Ectodermal cell (in vitro differentiated cells): ENCODE results near the gene SYT17.

Experiments
- H3K27ac ChIP-seq: 2 replicates; pipeline ENCODE4 v1.7.0; 2013; ENCODE audit warnings: mild to moderate bottlenecking, low read depth, low read length; ENCODE audit not compliant: insufficient read depth, poor library complexity, severe bottlenecking
- H3K27me3 ChIP-seq: 2 replicates; pipeline ENCODE4 v1.7.0; 2013; ENCODE audit warnings: mild to moderate bottlenecking, low read length; ENCODE audit not compliant: insufficient read depth, control insufficient read depth, poor library complexity, severe bottlenecking
- H3K36me3 ChIP-seq: one replicate; pipeline ENCODE4 v1.7.0; 2013; ENCODE audit warnings: low read length; ENCODE audit not compliant: control insufficient read depth, insufficient read depth
- H3K4me1 ChIP-seq: one replicate; pipeline ENCODE4 v1.7.0; 2013; ENCODE audit warnings: low read length; ENCODE audit not compliant: control insufficient read depth, insufficient read depth
- H3K4me3 ChIP-seq: 2 replicates; pipeline ENCODE4 v1.7.0; 2013; ENCODE audit warnings: low read depth, low read length, control low read depth; ENCODE audit not compliant: insufficient read depth
- H3K9me3 ChIP-seq: 2 replicates; pipeline ENCODE4 v1.7.0; 2013; ENCODE audit warnings: mild to moderate bottlenecking, low read length, moderate library complexity; ENCODE audit not compliant: control insufficient read depth
- WGBS, 2 experiments: methylation state at CpG; one replicate each; pipeline ENCODE4 v1.1.7; 2013; ENCODE audit warnings: missing lambda C conversion rate in 2 of 2; 5-methylcytosine and 5-hydroxymethylcytosine counted together

Gene SYT17

DNA sequence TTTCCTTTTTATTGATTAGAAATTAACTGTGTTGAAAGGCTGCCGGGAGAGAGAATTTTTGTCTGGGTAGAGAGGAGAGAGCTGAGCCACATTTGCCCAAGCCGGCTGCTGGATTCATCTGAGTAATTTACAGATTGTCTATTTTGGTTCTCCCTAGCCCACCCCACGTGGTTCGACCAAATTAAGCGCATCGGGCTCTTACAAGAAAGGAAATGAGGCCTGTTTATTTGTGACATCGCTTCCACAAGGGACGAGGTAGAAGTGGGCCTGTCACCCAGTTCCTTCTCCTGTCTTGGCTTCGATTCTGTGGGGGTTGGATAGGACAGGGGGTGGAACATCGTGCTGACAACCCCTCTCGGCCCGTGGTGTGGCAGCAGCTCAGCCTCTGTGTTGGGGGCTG lies 42.9 kb downstream of the SYT17 start:
- H3K27ac ChIP-seq, result no peak overlapping the region
- peaks cover 3% of the 10 kb centered on the region for H3K4me1 ChIP-seq

GRCh38 chr16:19212059-19212458 lies 44.0 kb downstream of the SYT17 start:
- H3K27ac ChIP-seq, result no peak overlapping the region
- no peaks in the 10 kb centered on the region for H3K36me3 ChIP-seq
- H3K4me1 ChIP-seq, result no peaks in the 10 kb centered on the region
- peaks cover 2% of the 10 kb centered on the region for H3K9me3 ChIP-seq
- WGBS, 2 experiments, result 92 to 93% methylated on average over 5 of the region's 5 CpGs
- H3K4me3 ChIP-seq, result no peak overlapping the region
- no peaks in the 10 kb centered on the region for H3K27me3 ChIP-seq

More for the DNA sequence above, 42.9 kb downstream of the SYT17 start:
- Histone ChIP-seq H3K9me3 (peaks cover 2% of the 10 kb centered on the region), H3K27me3 (no peaks in the 10 kb centered on the region), H3K4me3 (no peak overlapping the region), H3K36me3 (no peaks in the 10 kb centered on the region)
- WGBS, 2 experiments, result 90 to 92% methylated on average over 12 of the region's 12 CpGs

- Histone ChIP-seq H3K4me1 (peaks cover 3% of the 10 kb centered on the region), H3K36me3 (no peaks in the 10 kb centered on the region), H3K27me3 (no peaks in the 10 kb centered on the region)
Observed at GRCh38 chr16:19213885-19214284, 45.8 kb downstream of the SYT17 start.

DNA sequence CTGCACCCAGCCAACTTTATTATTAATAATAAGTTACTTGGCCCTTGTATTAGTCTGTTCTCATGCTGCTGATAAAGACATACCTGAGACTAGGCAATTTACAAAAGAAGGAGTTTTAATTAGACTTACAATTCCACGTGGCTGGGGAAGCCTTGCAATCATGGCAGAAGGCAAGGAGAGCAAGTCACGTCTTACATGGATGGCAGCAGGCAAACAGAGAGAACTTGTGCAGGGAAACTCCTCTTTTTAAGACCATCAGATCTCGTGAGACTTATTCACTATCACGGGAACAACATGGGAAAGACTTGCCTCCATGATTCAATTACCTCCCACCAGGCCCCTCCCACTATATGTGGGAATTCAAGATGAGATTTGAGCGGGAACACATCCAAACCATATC lies 47.7 kb downstream of the SYT17 start:
- Histone ChIP-seq H3K4me1 (peaks cover 3% of the 10 kb centered on the region), H3K9me3 (peaks cover 2% of the 10 kb centered on the region), H3K27me3 (no peaks in the 10 kb centered on the region), H3K4me3 (no peak overlapping the region), H3K27ac (no peak overlapping the region), H3K36me3 (no peaks in the 10 kb centered on the region)
- WGBS, 2 experiments, result 91% methylated on average over 4 to 5 of the region's 5 CpGs

More at GRCh38 chr16:19213885-19214284, 45.8 kb downstream of the SYT17 start:
- Histone ChIP-seq H3K27ac (no peak overlapping the region), H3K9me3 (peaks cover 2% of the 10 kb centered on the region), H3K4me3 (no peak overlapping the region)

- Histone ChIP-seq H3K4me1 (peaks cover 3% of the 10 kb centered on the region), H3K4me3 (no peak overlapping the region), H3K36me3 (no peaks in the 10 kb centered on the region), H3K27me3 (no peaks in the 10 kb centered on the region), H3K9me3 (peaks cover 2% of the 10 kb centered on the region), H3K27ac (no peak overlapping the region)
- WGBS, 2 experiments, result 81 to 87% methylated on average over 4 of the region's 4 CpGs
Observed at GRCh38 chr16:19218581-19218980, 50.5 kb downstream of the SYT17 start.

DNA sequence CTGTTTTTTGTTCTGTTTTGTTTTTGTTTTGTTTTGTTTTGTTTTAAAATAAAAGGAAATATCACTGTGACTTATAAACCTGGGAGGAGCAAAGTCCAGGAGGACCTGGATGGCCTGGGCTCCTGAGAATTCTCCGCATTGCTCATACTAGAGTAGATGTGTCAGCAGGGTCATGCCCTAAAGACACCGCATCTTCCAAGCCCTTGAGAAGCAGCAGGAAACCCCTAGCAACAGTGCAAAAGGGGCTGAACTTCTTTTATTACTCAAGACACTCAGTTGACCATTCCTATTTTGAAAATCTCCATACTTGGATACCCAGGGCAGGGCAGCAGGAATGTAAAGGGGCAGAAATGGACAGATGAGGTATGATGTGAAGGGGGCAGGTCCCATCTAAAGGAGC lies 51.8 kb downstream of the SYT17 start:
- Histone ChIP-seq H3K27me3 (no peaks in the 10 kb centered on the region), H3K9me3 (peaks cover 2% of the 10 kb centered on the region)
- WGBS, 2 experiments, result 88 to 90% methylated on average over 2 of the region's 2 CpGs

GRCh38 chr16:19223235-19224170 lies 55.5 kb downstream of the SYT17 start:
- WGBS, 2 experiments, result 58 to 63% methylated on average over 8 of the region's 8 CpGs
- Histone ChIP-seq H3K4me3 (no peak overlapping the region), H3K9me3 (no peaks in the 10 kb centered on the region), H3K27ac (no peak overlapping the region), H3K36me3 (peaks cover 13% of the 10 kb centered on the region), H3K4me1 (peaks cover 3% of the 10 kb centered on the region), H3K27me3 (no peaks in the 10 kb centered on the region)

More for the DNA sequence above, 51.8 kb downstream of the SYT17 start:
- Histone ChIP-seq H3K36me3 (peaks cover 4% of the 10 kb centered on the region), H3K27ac (no peak overlapping the region), H3K4me3 (no peak overlapping the region), H3K4me1 (peaks cover 3% of the 10 kb centered on the region)

GRCh38 chr16:19225651-19226050 lies 57.6 kb downstream of the SYT17 start:
- Histone ChIP-seq H3K9me3 (no peaks in the 10 kb centered on the region), H3K4me1 (no peaks in the 10 kb centered on the region), H3K27ac (no peak overlapping the region), H3K27me3 (no peaks in the 10 kb centered on the region), H3K36me3 (peaks cover 13% of the 10 kb centered on the region), H3K4me3 (no peak overlapping the region)

DNA sequence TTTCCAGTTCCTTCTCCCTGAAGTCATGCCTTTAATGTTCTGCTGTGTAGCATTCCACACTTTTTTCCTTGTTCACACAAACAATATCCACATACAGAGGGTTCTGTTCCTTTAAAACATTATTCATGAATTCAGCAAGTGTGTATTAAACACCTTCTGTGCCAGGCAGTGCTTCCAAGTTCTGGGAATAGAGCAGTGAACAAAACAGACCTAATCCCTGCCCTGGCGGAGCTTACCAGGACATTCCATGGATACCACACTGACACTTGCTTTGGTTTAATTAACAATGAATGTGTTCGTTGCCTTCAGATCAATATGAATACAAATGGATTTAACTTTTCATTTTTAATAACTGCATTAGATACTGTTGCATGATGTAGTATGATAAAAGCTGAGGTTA lies 59.6 kb downstream of the SYT17 start:
- WGBS, 2 experiments, result 62 to 65% methylated on average over 1 to 2 of the region's 2 CpGs

DNA sequence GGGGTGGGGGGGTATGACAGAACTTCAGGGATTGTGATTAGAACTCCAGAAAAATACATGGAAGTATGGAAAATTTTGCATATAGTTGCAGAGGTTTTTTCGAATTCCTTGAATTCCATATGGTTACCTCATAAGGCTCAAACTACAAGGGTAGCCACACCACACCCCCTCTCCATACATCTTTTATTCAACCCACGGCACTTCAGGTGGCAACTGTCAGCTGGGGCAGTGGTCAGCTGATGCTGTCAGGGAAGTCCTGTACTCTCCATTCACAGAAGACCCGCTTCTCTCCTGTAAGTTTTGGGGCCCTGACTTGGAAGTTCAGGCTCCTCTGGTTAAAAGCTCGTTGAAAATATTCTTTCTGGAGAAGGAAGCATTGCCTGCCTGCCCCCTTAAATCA lies 60.0 kb downstream of the SYT17 start:
- Histone ChIP-seq H3K4me3 (no peak overlapping the region), H3K9me3 (no peaks in the 10 kb centered on the region), H3K4me1 (no peaks in the 10 kb centered on the region), H3K27me3 (no peaks in the 10 kb centered on the region), H3K36me3 (peaks cover 13% of the 10 kb centered on the region), H3K27ac (peak overlapping the region; percentile 47)
- WGBS, 2 experiments, result 82 to 83% methylated on average over 4 of the region's 4 CpGs

More for the DNA sequence above, 59.6 kb downstream of the SYT17 start:
- Histone ChIP-seq H3K4me1 (no peaks in the 10 kb centered on the region), H3K9me3 (no peaks in the 10 kb centered on the region), H3K36me3 (peaks cover 13% of the 10 kb centered on the region), H3K27ac (peak overlapping the region; percentile 47), H3K27me3 (no peaks in the 10 kb centered on the region), H3K4me3 (no peak overlapping the region)
